Measurements from ENCODE around the gene HAO1. TPM values are rescaled to one million over a fixed set of nuclear protein-coding genes. Genes with fewer than 3 reads are reported as not detected.
A peak's percentile ranks its signal among the peaks of the same experiment; 100 is the strongest.

Gene HAO1
- total and polyA plus RNA-seq, 2 experiments from 2014 or later, result not detected

DNA sequence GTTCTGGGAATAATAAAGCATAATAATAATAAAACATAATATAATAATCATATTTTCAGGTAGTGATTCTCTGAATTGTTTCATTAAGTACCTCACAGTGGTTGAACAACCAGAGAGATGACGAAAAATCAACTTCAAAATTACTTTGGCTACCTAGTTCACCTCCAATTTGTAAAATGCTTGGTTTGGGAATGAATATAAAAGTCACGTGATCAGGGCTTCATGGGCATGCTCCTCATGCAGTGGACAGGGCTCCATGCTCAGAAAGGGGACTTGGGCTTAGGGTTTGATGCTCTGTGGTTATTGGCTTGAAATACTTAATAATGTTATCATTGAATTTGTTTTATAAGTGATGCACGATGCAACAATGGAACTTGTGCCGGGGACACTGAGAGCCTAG is 58.2 kb downstream of the HAO1 start:
- H3K27me3 ChIP-seq, result no peaks in the 10 kb centered on the region
- TF ChIP-seq, protein P1, sequence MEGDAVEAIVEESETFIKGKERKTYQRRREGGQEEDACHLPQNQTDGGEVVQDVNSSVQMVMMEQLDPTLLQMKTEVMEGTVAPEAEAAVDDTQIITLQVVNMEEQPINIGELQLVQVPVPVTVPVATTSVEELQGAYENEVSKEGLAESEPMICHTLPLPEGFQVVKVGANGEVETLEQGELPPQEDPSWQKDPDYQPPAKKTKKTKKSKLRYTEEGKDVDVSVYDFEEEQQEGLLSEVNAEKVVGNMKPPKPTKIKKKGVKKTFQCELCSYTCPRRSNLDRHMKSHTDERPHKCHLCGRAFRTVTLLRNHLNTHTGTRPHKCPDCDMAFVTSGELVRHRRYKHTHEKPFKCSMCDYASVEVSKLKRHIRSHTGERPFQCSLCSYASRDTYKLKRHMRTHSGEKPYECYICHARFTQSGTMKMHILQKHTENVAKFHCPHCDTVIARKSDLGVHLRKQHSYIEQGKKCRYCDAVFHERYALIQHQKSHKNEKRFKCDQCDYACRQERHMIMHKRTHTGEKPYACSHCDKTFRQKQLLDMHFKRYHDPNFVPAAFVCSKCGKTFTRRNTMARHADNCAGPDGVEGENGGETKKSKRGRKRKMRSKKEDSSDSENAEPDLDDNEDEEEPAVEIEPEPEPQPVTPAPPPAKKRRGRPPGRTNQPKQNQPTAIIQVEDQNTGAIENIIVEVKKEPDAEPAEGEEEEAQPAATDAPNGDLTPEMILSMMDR (IDR thresholded peaks at IDR 0.05; ENCODE audit: low read depth, low read length), result no peak
- DNase-seq (ENCODE audit: low read depth in 1 of 2, low spot score in 1 of 2), result no peak
- H3K36me3 ChIP-seq, result no peaks in the 10 kb centered on the region
- no peaks in the 10 kb centered on the region for H3K9me3 ChIP-seq (ENCODE audit: low read depth)
- H3K27ac ChIP-seq, result no peak overlapping the region
- H3K4me1 ChIP-seq (ENCODE audit: low read depth), result no peaks in the 10 kb centered on the region
- no peak overlapping the region for H3K4me3 ChIP-seq

DNA sequence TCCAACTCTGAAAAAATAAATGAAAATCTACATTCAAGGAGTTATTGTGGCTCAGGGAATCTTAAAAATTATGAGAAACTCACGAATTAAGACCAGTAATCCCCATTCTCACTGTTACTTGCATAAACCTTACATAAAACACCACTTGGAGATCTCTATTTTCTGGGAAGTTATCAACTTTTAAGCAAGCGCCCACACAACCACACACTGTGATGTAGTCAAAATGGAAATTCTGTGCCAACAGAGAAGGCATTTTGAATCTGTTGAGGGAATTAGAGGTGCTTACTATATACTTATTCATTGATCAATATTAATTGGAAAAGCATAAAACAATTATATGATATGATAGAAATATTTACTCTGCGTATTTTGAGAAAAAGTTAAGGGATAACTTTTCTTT is 58.7 kb downstream of the HAO1 start:
- Histone ChIP-seq H3K4me3 (no peak overlapping the region), H3K27ac (no peak overlapping the region), H3K27me3 (no peaks in the 10 kb centered on the region), H3K4me1 (ENCODE audit: low read depth) (no peaks in the 10 kb centered on the region), H3K9me3 (ENCODE audit: low read depth) (no peaks in the 10 kb centered on the region), H3K36me3 (no peaks in the 10 kb centered on the region)
- TF ChIP-seq, protein P1 (IDR thresholded peaks at IDR 0.05; ENCODE audit: low read depth, low read length), result no peak
- DNase-seq (ENCODE audit: low read depth in 1 of 2, low spot score in 1 of 2), result no peak

DNA sequence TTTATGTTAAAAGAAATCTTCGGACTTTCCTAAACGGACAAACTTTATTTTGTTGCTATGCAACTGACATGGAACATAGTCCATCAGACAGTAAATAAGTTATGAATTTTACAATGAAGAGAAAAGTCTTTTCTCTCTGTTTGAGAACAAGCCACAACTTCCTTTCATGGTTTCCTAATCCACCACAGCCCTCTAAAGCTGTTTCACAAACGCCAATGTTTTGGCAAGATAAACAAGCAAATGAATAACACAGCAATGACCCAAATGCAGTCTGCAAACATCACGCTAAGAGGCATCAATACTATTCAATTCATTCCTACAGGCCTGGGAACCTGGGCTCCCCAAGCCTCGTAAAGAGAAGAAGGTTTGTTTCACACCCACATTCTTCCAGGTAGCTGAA is 60.4 kb downstream of the HAO1 start:
- DNase-seq (ENCODE audit: low read depth in 1 of 2, low spot score in 1 of 2), result peak in 1 of 2 donors; percentile 37
- Histone ChIP-seq H3K4me3 (no peak overlapping the region), H3K27ac (no peak overlapping the region), H3K4me1 (ENCODE audit: low read depth) (no peaks in the 10 kb centered on the region), H3K9me3 (ENCODE audit: low read depth) (no peaks in the 10 kb centered on the region), H3K27me3 (no peaks in the 10 kb centered on the region), H3K36me3 (no peaks in the 10 kb centered on the region)
- TF ChIP-seq, protein P1 (IDR thresholded peaks at IDR 0.05; ENCODE audit: low read depth, low read length), result no peak

DNA sequence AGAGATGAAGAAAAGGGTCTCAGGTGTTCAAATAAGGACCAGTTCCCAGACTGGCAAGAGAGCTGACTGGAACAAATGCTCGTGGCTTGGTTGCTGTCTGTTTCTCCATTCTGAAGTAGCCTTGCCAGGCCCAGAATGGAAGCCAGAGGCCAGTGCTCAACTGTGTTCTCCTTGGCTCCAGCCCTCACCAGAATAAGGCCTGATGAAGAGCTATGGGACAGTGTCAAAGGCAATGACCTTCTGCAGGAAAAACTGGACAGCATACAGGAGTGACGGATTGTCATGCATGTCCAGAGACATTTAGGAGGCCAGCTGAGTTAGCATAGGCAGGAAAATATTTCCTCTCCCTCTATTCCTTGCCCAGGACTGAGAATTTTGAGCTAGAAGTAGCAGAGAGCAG is 72.2 kb downstream of the HAO1 start:
- H3K4me3 ChIP-seq, result no peak overlapping the region
- DNase-seq (ENCODE audit: low read depth in 1 of 2, low spot score in 1 of 2), result no peak
- TF ChIP-seq, protein P1 (IDR thresholded peaks at IDR 0.05; ENCODE audit: low read depth, low read length), result no peak
- no peaks in the 10 kb centered on the region for H3K36me3 ChIP-seq
- no peaks in the 10 kb centered on the region for H3K9me3 ChIP-seq (ENCODE audit: low read depth)
- no peaks in the 10 kb centered on the region for H3K4me1 ChIP-seq (ENCODE audit: low read depth)
- H3K27ac ChIP-seq, result no peak overlapping the region
- no peaks in the 10 kb centered on the region for H3K27me3 ChIP-seq

DNA sequence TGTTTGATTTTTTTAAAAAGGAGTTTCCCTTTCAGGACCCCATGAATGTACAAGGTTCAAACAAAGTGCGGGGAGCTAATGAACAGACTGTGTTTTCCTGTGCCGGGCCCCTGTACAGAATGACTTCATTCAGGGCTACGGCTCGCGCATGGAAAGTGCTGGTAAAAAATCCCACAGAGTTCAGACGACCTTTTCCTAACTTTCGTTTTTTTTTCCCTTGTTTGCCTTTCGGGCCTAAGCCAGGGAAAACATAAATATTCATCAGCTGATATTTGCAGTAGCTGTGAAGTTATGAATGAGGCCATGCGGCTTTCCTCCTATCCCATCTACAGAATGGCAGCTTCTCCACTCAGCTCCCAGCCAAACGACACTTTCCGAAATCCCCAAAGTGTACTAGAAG is 74.0 kb downstream of the HAO1 start:
- H3K27ac ChIP-seq, result no peak overlapping the region
- H3K9me3 ChIP-seq (ENCODE audit: low read depth), result no peaks in the 10 kb centered on the region
- no peaks in the 10 kb centered on the region for H3K27me3 ChIP-seq
- no peaks in the 10 kb centered on the region for H3K36me3 ChIP-seq
- no peak overlapping the region for H3K4me3 ChIP-seq
- H3K4me1 ChIP-seq (ENCODE audit: low read depth), result no peaks in the 10 kb centered on the region
- DNase-seq (ENCODE audit: low read depth in 1 of 2, low spot score in 1 of 2), result peak in 1 of 2 donors; percentile 20
- TF ChIP-seq, protein P1 (IDR thresholded peaks at IDR 0.05; ENCODE audit: low read depth, low read length), result no peak

DNA sequence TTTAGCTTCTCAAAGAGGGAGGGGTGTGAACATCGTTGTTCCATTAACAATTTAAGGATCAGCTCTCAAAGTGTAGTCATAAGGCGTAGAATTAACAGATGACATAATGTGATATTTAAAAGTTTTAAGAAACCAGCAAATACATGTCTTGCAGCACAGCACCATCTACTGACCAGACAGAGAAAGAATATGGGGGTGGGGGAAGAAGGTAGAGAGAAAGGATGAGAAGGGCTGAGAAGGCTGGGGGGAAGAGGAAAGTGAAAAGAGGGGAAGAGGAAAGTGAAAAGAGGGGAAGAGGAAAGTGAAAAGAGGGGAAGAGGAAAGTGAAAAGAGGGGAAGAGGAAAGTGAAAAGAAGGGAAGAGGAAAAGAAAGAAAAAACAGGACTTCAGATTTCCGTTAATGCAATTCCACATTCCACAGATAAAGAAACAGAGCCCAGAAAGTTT is 80.9 kb downstream of the HAO1 start:
- Histone ChIP-seq H3K4me3 (no peak overlapping the region), H3K4me1 (ENCODE audit: low read depth) (no peaks in the 10 kb centered on the region), H3K27me3 (no peaks in the 10 kb centered on the region), H3K9me3 (ENCODE audit: low read depth) (no peaks in the 10 kb centered on the region), H3K36me3 (no peaks in the 10 kb centered on the region), H3K27ac (no peak overlapping the region)
- TF ChIP-seq, protein P1 (IDR thresholded peaks at IDR 0.05; ENCODE audit: low read depth, low read length), result peak; percentile 74
- peak; percentile 52 to 81 for DNase-seq (ENCODE audit: low read depth in 1 of 2, low spot score in 1 of 2)

Measured in cardiac muscle cell (in vitro differentiated cells and primary cell).